Keratinocyte (primary cell): ENCODE measurements around the gene GIPR. TPM values are rescaled to one million over a fixed set of nuclear protein-coding genes. Genes with fewer than 3 reads are reported as not detected.
"Not testable (repeated sequence)": the region's sequence is repeated elsewhere in the genome, so short reads cannot be mapped to it uniquely, and the experiment has no call there.

ENCODE experiments used
- DNase-seq: peaks from one replicate; pipeline ENCODE4 v3.0.0-alpha.2; 2011; ENCODE audit warnings: low read depth, missing footprints, low spot score
- FAIRE-seq: peaks from 2 replicates; lab custom pipeline; 2011; peaks lifted over from hg19 to GRCh38; lab: Jason Lieb, UNC
- H2AFZ ChIP-seq: 2 replicates; pipeline ENCODE4 v1.6.0; 2012; ENCODE audit warnings: low read length, control low read depth, inconsistent platforms; ENCODE audit not compliant: control insufficient read depth
- H3K27ac ChIP-seq: 2 replicates; pipeline ENCODE4 v1.5.1; 2011; ENCODE audit warnings: low read length; ENCODE audit not compliant: control insufficient read depth, insufficient read depth
- H3K27me3 ChIP-seq: 3 replicates; pipeline ENCODE4 v1.6.0; 2011; ENCODE audit warnings: low read length; ENCODE audit not compliant: control insufficient read depth, insufficient read depth; ENCODE audit errors: extremely low read depth
- H3K36me3 ChIP-seq, 2 experiments: 2 replicates in 1 of 2; 3 replicates in 1 of 2; pipeline ENCODE4 v1.5.1; 2011; ENCODE audit warnings: low read length in 2 of 2, mild to moderate bottlenecking in 1 of 2; ENCODE audit not compliant: control insufficient read depth in 2 of 2, insufficient read depth in 2 of 2; ENCODE audit errors: extremely low read depth in 1 of 2
- H3K4me1 ChIP-seq: 3 replicates; pipeline ENCODE4 v1.5.1; 2011; ENCODE audit warnings: low read length; ENCODE audit not compliant: control insufficient read depth, insufficient read depth; ENCODE audit errors: extremely low read depth
- H3K4me2 ChIP-seq: 3 replicates; pipeline ENCODE4 v1.6.0; 2011; ENCODE audit warnings: low read depth, low read length; ENCODE audit not compliant: control insufficient read depth, insufficient read depth; ENCODE audit errors: extremely low read depth
- H3K4me3 ChIP-seq, 3 experiments: fragments of 200-600 bp in 1 of 3; sonication (generic) in 1 of 3; 2 replicates in 2 of 3; 3 replicates in 1 of 3; pipeline ENCODE4 v1.5.1; 2011 to 2016; ENCODE audit warnings: low read length in 3 of 3, mild to moderate bottlenecking in 3 of 3, control low read depth in 2 of 3, inconsistent platforms in 1 of 3, low read depth in 1 of 3, mixed read lengths in 1 of 3, mixed run types in 1 of 3, moderate library complexity in 1 of 3; ENCODE audit not compliant: control insufficient read depth in 2 of 3, insufficient read depth in 2 of 3; ENCODE audit errors: extremely low read depth in 1 of 3
- H3K79me2 ChIP-seq: 2 replicates; pipeline ENCODE4 v1.6.0; 2012; ENCODE audit warnings: low read length; ENCODE audit not compliant: control insufficient read depth, insufficient read depth
- H3K9ac ChIP-seq: 3 replicates; pipeline ENCODE4 v1.6.0; 2011; ENCODE audit warnings: low read length; ENCODE audit not compliant: control insufficient read depth, insufficient read depth; ENCODE audit errors: extremely low read depth
- H3K9me1 ChIP-seq: 3 replicates; pipeline ENCODE4 v1.6.0; 2011; ENCODE audit warnings: low read length; ENCODE audit not compliant: control insufficient read depth, insufficient read depth; ENCODE audit errors: extremely low read depth
- H3K9me3 ChIP-seq: 2 replicates; pipeline ENCODE4 v1.5.1; 2012; ENCODE audit warnings: low read depth, low read length; ENCODE audit not compliant: control insufficient read depth
- H4K20me1 ChIP-seq: 3 replicates; pipeline ENCODE4 v1.6.0; 2011; ENCODE audit warnings: low read length; ENCODE audit not compliant: control insufficient read depth, insufficient read depth; ENCODE audit errors: extremely low read depth
- EZH2 ChIP-seq: IDR thresholded peaks from one replicate; pipeline ENCODE4 v1.6.1; 2012; ENCODE audit warnings: inconsistent platforms, mild to moderate bottlenecking, low read length, moderate library complexity
- dilution Hi-C: fragments of 300-500 bp; cut with MboI; formaldehyde crosslinking; loops from one replicate; pipeline ENCODE4 v1.7.0; 2020; ENCODE audit warnings: low sequenced_read_pairs; ENCODE audit not compliant: extremely low pct_ligation_motif_present
- polyA plus RNA-seq, 5 experiments: library from polyadenylated mRNA; depleted of rRNA in 3 of 5; stranded (reverse) in 3 of 5; stranded (forward) in 1 of 5; unstranded in 1 of 5; fragments of >200 nt; gene quantifications; 1 replicate in 1 of 5; 2 replicates in 3 of 5; 3 replicates in 1 of 5; pipeline versions ENCODE4 v1.2.1 to v1.2.3, GENCODE V29; 2011 to 2012; ENCODE audit warnings: missing spikeins in 2 of 5, low read depth in 1 of 5, low replicate concordance in 1 of 5

GIPR gene
- polyA plus RNA-seq, 1 donor (not counting 4 experiments of a cell fraction or from before 2014, with no cell fraction given) = 1.4 TPM

DNA sequence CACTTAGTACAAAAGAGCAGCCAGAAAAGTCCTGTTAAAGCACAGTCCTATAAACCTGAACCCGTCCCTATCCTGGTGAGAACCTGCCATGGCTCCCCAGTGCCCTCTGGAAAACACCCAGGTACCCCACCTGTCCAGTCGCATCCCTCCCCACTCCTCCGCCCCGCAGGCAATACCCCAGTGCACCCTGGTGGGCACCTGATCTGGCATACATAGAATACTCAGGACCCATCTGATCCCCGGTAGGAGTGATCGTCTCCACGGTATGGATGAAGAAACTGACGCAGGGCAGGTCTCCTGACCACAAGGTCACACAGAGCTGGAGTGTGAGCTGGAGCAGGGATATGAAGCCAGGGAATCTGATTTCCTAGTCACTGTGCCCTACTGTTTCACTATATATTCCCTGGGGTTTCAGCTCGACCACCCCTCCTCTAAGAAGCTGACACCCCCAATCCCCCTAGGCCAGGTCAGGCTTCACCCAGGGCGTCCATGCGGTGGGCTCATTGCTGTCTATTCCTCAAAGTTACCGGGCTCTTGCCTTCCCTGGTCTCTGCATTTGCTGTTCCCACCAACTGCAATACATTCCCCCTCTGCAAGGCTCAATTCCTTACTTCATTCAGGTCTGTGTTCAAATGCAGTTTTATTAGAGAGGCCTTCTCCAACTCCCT is 50.1 kb downstream of the GIPR start:
- H3K9ac ChIP-seq = peak overlapping the region; percentile 82
- no peak for FAIRE-seq
- no peaks in the 10 kb centered on the region for H3K9me1 ChIP-seq
- dilution Hi-C loops = no loop called here
- H3K4me2 ChIP-seq = peak overlapping the region; percentile 94
- peak overlapping the region; percentile 47 to 83 (median 76) for H3K4me3 ChIP-seq
- no peaks in the 10 kb centered on the region for H3K9me3 ChIP-seq
- H3K27me3 ChIP-seq = no peaks in the 10 kb centered on the region
- peaks cover 15 to 21% of the 10 kb centered on the region in 2 experiments for H3K36me3 ChIP-seq
- H3K27ac ChIP-seq = peak overlapping the region; percentile 94
- peaks cover 21% of the 10 kb centered on the region for H3K4me1 ChIP-seq
- no peak overlapping the region for H2AFZ ChIP-seq
- no peak for DNase-seq
- peaks cover 3% of the 10 kb centered on the region for H4K20me1 ChIP-seq
- H3K79me2 ChIP-seq = peaks cover 60% of the 10 kb centered on the region
- TF ChIP-seq EZH2 = no peak

DNA sequence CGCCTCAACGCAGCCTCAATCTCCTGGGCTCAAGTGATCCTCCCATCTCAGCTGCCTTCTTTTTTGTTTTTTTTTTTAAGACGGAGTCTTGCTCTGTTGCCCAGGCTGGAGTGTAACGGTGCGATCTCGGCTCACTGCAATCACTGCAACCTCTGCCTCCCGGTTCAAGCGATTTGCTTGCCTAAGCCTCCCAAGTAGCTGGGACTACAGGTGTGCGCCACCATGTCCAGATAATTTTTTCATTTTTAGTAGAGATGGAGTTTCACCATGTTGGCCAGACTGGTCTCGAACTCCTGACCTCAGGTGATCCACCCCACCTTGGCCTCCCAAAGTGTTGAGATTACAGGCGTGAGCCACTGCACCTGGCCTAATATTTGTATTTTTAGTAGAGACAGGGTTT is 52.0 kb downstream of the GIPR start:
- DNase-seq, dilution Hi-C loops, H3K27me3 ChIP-seq, H3K9me3 ChIP-seq, H2AFZ ChIP-seq, H3K4me2 ChIP-seq, H3K9ac ChIP-seq, H3K4me3 ChIP-seq, H3K9me1 ChIP-seq, H4K20me1 ChIP-seq, FAIRE-seq, H3K27ac ChIP-seq: not testable (repeated sequence)
- Histone ChIP-seq H3K36me3 (peaks cover 12 to 18% of the 10 kb centered on the region in 2 experiments), H3K4me1 (peaks cover 21% of the 10 kb centered on the region), H3K79me2 (peaks cover 50% of the 10 kb centered on the region)

DNA sequence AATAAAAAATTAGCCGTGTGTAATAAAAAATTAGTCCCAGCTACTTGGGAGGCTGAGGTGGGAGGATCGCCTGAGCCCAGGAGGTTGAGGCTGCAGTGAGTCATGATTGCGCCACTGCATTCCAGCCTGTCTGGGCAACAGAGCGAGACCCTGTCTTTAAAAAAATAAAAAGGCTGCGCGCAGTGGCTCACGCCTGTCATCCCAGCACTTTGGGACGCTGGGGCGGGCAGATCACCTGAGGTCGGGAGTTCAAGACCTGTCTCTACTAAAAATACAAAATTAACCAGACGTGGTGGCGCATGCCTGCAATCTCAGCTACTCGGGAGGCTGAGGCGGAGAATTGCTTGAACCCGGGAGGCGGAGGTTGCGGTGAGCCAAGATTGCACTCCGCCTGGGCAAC is 60.7 kb downstream of the GIPR start:
- H3K9ac ChIP-seq, H4K20me1 ChIP-seq, FAIRE-seq, H3K9me3 ChIP-seq, DNase-seq, dilution Hi-C loops, H3K27ac ChIP-seq, H3K36me3 ChIP-seq, H3K9me1 ChIP-seq, H3K4me3 ChIP-seq, H3K4me2 ChIP-seq, H2AFZ ChIP-seq, H3K27me3 ChIP-seq: not testable (repeated sequence)
- peaks cover 56% of the 10 kb centered on the region for H3K79me2 ChIP-seq
- H3K4me1 ChIP-seq = peaks cover 15% of the 10 kb centered on the region
